GM21515 (cell line): ENCODE measurements around the gene GABRG3.

Experiments
- ATAC-seq: cut with Tn5 transposase; IDR thresholded peaks from one replicate; pipeline ENCODE4 v1.9.1; 2021; ENCODE audit not compliant: unreplicated experiment

Gene GABRG3

DNA sequence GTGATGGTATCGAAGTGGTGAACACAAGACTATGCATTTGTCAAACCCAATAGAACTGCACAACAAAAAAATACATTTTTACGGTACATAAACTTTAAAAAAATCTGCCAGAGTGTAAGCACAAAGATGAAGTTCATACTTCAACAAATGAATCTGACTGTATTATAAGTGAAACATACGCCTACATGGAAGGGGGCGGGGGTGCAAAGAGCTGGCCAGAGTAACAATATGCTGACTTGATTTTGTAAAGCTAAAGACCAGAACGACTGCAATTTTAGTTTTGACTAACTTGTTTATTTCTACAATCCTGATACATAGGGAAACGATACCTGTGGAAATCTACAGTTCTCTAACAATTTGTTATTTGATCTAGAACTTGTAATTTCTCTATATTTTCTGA is 426.0 kb downstream of the GABRG3 start:
- ATAC-seq: no peak

DNA sequence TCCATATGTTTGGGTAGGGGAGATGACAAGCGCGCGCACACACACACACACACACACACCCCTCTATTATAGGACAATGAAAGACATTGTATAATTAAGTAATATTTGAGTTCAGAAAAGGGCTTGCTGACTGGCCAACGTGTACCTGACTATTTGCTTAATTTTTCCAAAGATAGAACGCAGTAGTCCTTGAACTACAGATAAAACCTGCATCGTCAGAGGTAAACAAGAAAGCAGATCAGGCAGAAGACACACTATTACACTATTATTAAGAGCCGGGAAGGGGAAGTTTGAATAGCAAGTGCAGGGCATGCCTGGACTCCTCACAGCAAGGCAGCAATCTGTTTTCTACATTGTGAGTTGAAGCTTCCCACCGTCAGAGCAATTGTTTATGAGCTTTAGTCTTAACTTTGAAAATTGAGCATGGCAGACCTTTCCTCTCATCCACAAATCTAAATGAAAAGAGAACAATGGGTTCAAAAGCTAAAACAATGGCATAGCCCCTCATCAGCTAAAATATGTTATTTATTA is 427.7 kb downstream of the GABRG3 start:
- no peak for ATAC-seq

DNA sequence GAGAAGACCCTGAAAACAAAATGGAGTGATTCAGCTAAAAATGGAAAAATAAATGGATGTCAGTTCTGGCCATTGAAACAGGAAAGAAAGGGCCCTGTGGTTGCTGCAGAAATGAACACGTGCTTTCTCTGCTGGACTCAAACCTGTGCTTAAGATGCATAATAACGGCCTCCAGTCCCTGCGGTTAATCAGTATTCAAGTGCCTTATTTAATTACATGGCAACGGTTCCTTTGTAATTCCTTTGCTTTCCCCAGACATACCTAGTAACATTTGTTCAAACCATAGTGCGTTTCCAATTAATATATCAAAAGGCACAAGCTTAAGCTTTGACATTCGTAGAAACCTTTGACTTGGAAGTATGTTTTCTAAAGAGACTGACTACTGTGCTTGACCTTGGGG is 428.3 kb downstream of the GABRG3 start:
- ATAC-seq: no peak

DNA sequence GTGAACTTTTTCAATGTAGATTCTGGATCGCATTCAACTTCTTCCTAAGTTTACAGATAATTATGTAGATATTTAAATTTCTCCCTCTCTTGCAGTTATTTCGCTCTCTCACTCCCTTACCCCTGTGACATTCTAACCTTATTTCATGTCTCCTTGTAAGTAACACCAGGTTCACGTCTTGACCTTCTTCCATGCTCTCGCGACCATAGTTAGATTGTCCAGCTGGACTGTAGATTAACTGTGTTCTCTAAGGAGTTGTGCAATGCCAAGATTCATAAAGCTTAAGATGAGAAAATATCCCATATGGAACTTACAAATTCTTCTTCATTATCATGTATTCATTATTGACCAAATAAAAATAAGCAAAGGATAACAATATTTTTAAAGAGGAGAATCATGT is 430.5 kb downstream of the GABRG3 start:
- no peak for ATAC-seq

DNA sequence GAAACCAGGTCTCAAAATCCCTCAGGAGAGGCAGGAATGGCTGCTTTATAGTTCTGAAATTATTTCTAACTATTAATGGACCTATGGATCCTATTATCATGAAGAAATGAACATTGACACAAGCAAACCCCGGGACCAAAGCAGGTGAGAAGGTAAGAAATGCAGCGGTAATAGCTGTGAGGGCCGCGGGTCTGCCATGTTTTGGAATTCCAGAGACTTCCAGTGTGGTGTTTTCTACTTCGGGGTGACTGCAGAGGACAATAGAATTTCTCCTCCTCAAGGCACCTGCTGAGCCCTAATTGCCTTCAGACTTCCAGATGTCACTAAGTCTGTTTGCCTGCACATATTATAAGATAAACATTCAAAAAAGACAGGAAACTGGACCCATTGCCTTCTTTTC is 437.4 kb downstream of the GABRG3 start:
- ATAC-seq: no peak

DNA sequence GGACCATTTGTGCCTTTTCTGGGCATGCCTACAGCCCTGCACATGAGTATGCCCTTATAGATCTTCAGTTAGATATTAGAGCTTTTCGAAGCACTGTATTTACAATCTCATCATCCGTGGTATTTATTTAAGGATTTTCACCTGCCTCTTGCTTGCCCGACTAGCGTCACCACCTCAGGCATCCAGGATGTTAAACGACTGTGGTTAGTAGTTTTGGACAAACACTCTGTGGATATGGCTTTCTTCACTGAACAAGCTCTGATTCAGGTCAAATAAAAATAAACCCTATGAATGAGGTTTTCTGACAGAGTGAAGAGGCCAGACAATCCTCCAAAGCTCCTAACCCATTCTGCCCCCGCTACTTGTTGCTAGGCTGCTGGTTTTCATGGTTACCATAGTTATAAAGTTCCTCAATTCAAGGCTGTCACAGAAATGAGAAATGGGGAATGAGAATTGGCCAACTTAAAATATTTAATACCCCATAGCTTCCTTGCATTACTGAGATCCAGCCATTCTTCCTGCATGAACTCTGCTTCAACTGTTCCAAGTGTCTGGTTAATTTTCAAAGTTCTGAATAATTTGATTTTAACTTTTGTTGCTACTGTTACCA is 440.1 kb downstream of the GABRG3 start:
- no peak for ATAC-seq

DNA sequence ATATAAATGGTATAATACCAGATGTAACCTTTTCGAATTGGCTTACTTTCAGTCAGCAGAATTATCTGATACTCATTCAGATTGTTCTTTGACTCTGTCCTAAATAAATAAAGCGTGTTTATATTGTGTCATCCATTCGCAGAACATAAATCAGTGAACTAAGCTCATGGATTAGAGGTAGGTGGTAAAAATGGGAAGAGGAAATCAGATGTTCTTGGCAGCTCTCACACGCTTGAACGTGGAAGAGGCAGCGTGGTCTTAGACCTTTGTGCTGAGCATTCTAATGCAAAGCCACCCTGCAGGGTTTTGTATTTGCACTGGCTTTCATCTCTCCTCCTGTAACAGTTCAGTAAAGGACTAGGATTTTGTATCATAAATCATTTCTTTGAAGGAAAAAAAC is 441.4 kb downstream of the GABRG3 start:
- ATAC-seq: no peak

DNA sequence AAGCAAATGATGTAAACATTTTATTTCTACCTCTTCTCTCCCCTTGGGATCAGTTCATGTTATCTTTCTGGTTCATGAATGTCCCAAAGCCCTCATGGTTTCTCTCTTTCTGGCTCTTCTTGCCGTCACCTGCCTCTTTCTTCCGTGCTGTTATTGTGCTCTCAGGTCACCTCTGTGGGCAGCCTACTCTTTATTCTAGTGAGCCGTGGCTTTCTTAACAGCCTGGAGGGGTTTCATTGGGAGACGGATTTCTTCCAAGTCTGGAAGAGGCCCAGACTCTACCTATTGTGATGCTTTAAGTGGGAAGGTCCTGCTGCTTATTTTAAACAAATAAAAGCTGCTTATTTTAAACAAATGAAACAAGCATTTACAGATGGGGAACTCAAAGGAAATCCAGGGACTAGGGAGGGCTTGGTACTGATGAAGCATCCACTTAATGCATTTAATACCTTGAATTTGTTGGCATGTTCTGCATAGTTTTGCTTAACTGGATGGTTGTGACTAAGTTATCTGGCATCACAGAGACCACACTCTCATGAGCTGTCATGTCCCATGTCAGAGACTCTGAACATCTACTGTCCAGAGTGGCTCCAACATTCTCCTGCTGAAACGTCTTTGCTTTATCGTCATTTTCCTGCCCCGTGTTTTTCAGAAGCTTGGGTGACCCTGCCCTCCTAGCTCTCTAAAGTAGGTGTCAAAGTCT is 443.3 kb downstream of the GABRG3 start:
- ATAC-seq: no peak

DNA sequence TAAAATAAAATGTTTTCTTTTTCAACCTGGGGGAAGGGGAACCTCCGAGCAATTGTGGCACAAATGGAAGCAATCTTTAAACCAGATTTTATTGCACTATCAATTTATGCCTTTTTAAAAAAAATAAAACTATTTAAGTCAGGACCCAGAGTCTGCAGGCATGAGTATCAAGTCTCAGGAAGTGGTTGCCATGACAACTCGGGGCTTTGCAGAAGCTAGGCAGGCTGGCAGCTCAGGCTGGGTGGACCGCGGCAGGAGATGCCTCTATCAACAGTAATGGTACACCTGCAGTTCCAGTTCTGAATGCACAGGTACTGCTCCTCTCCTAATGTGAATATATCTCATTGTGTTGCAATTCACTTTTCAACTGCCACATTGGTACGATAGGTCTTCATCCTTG is 447.7 kb downstream of the GABRG3 start:
- no peak for ATAC-seq

DNA sequence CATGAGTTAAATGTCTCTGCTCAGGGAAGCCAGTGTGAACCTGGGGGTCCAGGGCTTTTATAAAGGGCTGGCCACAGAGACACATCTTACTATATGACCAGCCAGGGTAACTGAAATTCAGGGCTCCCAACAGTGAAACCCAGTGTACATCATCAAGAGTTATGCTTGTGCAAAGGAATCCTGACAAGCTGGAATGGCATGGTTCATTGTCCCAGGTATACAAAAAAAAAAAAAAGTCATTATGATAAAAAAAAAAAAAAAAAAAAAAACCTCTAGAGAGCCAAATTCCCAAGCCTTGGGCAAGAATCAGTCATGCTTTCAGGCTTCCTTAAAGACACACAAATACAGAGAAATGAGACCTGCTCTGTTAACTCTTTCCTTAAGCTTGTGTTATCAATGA is 452.0 kb downstream of the GABRG3 start:
- no peak for ATAC-seq

DNA sequence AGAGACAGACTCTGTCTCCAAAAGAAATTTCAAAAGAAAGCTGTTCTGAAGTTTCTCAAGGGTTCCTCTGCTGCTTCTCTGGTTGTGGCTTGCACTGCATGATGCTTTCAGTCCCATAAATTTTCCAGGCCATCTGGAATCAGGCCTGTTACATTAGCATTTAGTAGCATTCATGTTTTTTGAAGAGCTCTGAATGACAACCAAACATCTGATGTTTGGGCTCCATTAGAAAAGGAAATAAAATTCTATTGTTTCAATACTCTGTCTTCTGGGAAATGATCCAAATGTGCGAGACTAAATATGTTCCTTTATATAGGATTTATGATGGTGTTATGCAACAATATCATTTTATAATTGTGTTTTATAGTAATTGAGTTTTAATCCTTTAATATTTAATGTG is 455.8 kb downstream of the GABRG3 start:
- no peak for ATAC-seq

DNA sequence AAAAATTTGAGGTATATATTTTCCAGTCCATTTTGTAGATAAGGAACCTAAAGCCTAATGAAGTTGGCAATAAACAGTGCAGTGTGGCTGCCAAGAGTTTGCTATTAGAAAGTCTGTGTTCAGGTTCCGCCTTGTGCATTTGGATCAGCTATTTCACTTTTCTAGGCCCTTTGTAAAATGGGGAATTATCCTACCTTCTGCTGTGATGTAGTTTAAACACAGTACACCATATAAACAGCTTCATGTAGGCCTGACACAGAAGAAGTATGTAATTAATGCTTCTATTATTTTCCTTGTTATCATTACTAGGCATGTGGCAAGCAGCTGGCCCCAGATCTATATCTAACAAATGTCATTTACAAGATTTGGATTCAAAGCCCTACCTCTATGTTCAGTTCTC is 456.3 kb downstream of the GABRG3 start:
- no peak for ATAC-seq

DNA sequence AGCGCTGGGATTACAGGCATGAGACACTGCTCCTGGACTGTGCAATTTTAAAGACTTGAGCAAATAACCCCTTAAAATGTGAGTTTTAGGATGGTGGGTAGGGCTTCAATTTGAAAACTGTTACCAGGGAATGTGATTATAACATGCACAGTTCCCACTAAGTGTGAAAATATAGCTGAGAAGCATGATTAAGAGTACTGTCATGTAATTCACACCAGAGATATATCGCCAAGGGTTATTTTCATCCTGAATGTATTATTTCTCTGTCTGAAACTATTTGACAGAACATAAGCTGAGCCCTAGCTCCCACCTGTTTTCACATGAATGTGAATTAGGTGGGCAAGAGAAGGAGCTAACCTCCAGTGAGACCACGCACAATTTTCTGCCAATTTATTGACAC is 457.2 kb downstream of the GABRG3 start:
- no peak for ATAC-seq

DNA sequence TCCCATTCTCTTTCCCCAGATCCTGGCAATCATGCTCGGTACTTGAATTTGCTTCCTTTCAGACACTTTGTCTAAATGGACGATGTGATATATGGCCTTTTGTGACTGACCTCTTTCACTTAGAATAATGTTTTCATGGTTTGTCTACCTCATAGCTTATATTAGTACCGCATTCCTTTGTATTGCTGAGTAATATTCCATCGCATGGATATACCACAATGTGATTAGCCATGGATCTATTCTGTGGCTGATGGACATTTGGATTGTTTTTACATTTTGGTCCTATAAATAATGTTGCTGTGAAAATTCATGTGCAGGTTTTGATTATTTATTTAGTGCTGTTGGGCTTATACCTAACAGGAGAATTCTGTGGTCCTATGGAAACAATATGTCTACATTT is 458.6 kb downstream of the GABRG3 start:
- ATAC-seq: no peak

DNA sequence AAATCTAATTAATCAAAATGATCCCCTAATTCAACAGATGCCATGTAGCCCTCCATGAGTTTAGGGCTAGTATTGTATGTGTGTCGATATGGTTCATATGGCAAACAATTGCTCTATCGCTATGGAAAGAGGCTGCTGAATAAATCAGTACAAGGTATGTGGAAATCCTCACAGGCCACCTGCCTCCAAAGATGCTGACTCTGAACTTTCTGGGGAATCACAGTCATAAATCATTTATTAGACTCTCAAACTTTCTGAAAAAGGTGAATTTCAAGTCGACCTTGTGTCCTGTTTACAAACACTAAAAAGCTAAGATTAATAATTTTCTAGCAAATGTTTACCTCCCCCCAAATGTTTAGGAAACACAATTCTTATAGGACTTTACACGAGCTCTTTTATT is 462.6 kb downstream of the GABRG3 start:
- ATAC-seq: no peak

DNA sequence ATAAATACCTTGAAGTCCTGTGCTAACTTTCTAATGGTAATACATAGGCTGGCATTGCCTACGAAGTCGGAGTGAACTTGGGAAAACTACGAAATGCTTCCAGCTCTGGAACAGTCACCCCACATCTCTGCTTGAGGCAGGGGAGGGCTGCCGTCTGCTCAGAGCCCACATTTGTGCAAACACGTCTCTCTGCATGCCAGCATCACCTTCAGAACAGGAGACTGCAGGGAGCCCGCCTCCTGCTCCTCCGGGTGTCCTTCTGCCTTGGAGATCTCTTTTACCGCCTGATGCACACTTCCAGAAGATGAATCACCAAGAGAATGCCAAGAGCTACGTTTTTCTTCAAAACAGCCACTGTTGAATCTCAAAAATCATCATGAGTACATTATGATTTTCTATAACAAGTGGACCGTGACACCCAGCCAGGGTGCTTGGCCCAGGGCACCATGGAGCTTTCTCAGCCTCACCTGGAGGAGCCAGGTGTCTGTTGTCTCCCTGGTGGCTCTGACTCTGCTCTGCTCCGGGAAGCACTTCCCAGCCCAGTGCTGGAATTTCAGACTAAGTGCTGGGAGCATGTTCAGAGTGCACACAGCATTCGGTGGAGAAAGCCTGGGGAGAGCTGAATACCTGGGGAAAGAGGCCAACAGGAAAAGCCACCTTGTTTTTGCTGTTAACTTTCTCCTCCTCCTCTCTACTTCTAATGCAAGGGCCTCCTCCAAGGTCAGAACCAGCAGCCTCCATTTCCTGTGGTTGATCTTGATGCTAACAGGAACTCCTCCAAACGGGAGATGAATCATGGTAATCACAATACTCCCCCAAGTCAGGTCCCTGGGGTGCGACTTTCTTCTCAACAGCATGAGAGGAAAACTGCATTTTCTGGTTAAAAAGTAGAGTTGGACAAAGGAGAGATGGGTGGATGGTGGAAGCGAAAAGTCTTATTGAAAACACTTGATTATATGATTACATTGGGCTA is 467.7 kb downstream of the GABRG3 start:
- no peak for ATAC-seq

DNA sequence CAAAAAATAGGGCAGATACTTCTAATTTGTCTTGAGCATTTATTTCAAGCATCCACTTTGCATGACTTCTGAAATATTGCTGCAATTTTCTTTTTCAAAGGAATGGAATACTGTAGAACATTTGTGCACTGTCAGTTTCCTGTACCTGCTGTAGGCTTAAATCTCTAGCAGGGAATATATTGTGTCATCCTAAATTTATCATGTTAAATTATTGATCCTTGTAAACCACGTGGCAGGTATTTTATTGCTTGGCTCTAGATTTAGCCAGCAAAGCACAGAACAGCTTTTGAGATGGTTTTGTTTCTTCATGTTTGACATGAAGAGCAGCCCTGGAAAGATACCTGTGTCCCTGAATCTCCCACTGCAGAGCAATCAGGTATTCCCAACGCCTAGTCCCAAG is 470.1 kb downstream of the GABRG3 start:
- ATAC-seq: no peak

DNA sequence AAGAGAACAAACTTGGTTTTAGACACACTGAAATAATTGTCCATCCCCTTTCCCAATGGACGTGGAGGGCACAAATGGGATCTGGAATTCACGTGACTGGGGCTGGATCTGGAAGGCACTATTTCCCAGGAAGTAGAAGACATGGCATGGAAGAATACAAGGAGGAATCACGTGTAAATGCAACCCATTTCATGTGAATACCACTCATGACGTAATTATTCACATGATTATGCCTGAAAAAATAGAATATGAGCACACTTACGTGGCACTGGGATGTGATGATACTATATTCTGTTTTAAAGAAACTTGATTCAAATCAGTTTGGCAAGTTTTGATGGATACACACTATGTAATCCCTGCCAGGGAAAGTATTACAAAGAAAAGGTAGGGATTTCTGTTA is 477.3 kb downstream of the GABRG3 start:
- no peak for ATAC-seq

DNA sequence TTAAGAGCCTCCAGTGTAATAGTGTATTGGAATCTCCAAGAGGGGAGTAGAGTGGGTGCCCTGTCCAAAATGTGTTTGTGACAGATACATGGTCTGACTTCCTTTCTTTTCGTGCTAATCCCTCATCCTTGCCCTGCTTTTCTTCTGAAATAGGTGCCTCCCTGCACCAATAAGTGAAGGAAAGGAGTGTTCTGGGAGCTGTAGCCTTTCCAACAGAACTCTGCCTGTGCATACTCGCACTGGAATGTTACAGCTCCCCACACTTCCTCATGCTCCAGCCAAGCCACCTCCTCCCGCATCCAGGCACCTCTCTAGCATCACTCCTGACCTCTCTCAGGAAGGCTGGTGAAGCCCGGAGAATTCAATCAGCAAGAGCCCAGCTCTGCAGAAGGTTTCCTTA is 478.0 kb downstream of the GABRG3 start:
- ATAC-seq: no peak

DNA sequence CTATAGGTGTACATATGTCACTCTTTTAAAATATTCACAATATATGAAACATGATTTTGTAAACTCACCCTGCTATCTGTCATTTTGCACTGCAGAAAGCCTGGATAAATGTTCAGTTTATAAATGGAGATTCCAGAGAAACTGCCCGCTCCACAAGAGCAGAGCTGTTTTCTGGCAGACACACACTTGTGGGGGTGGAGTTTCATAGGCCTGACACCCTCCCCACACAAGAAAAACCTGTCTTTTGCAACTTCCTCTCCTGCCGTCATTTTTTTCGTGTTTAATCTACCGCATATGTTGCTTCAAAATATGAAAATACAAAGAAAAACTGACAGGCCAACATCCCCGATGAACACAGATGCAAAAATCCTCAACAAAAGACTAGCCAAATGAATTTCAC is 479.0 kb downstream of the GABRG3 start:
- no peak for ATAC-seq

DNA sequence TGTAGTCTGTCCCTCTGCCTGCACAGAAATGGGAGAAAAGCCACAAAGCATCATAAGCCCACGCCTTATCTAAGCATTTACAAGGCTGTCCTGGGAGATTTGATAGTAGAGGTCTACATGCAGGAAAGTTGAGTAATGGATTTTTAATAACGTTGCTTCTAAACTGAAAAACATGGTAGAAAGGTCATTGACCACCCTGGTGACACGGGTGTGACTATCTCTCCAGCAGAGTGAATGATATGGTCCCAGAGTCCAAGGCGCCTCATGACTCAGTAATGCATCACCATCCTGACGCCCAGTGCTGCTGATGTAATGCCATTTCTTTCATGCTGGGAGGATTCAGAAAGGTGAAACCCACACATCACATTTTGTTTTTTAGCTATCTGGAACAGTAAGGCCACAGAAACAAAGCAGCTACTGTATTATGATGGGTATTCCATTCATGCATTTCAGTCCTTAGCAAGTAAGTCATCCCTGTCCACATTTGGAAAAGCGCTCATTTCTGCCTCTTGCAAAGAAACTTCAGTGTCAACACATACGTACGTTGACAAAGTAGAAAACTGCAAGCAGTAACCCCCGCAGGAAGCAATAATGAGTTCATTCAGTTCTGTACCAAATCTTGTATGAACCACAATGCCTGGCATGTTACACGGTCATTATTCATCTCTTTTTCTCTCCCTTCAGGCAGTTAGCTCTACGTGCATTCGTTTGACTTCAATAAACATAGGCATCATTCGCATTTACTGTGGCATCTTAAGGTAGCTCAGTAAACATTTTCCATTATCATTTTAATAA is 483.5 kb downstream of the GABRG3 start:
- no peak for ATAC-seq
